MM.1S (cell line): Measurements from ENCODE around the gene KIAA1755.

ENCODE experiments used
- EZH2 ChIP-seq: fragments of 300-600 bp; sonication (generic); optimal IDR thresholded peaks from 2 replicates; pipeline ENCODE3; 2017; ENCODE audit warnings: low read depth, mild to moderate bottlenecking, antibody characterized with exemption, low read length, mixed read lengths
- EZH2phosphoT487 ChIP-seq: fragments of 300-600 bp; sonication (generic); IDR thresholded peaks from 2 replicates; pipeline ENCODE4 v1.6.1; 2018; ENCODE audit warnings: antibody characterized with exemption, low read length
- TF ChIP-seq, protein P1 (sequence below): fragments of 300-600 bp; sonication (generic); IDR thresholded peaks from 2 replicates; pipeline ENCODE4 v1.5.1; 2016; ENCODE audit warnings: antibody characterized with exemption, low read length, mixed read lengths

DNA sequence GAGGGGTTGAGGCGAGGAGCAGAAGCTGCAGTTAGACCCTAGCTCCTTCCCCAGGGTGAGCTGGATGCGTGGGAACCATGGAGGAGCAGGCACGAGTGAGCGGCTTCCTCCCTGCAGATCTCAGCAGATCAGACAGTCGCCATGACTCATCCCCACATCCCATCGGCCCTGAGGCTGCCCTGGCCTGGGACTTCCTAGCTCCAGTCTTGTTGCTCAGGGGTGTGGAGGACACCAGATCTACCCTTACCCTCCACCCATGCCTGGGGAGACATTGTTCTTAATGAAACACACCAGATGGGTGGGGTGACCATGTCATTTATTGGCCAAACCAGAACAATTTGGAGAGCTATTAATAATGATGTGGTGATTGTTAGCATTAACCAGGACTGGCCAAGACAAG lies 59.2 kb downstream of the KIAA1755 start:
- TF ChIP-seq, protein P1, sequence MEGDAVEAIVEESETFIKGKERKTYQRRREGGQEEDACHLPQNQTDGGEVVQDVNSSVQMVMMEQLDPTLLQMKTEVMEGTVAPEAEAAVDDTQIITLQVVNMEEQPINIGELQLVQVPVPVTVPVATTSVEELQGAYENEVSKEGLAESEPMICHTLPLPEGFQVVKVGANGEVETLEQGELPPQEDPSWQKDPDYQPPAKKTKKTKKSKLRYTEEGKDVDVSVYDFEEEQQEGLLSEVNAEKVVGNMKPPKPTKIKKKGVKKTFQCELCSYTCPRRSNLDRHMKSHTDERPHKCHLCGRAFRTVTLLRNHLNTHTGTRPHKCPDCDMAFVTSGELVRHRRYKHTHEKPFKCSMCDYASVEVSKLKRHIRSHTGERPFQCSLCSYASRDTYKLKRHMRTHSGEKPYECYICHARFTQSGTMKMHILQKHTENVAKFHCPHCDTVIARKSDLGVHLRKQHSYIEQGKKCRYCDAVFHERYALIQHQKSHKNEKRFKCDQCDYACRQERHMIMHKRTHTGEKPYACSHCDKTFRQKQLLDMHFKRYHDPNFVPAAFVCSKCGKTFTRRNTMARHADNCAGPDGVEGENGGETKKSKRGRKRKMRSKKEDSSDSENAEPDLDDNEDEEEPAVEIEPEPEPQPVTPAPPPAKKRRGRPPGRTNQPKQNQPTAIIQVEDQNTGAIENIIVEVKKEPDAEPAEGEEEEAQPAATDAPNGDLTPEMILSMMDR = no peak
- TF ChIP-seq EZH2 = no peak
- no peak for TF ChIP-seq EZH2phosphoT487
